Glutamatergic neuron (in vitro differentiated cells): ENCODE data around the gene EYS. TPM values are rescaled to one million over a fixed set of nuclear protein-coding genes. Genes with fewer than 3 reads are reported as not detected.

Experiments used
- DNase-seq: peaks from one replicate; pipeline ENCODE4 v3.0.0; 2022
- H3K27ac Mint-ChIP-seq: one replicate; pipeline ENCODE4 v1.8.0; 2020; ENCODE audit warnings: mild to moderate bottlenecking, mixed read lengths, inconsistent platforms; ENCODE audit not compliant: unreplicated experiment
- H3K27me3 Mint-ChIP-seq: one replicate; pipeline ENCODE4 v1.8.0; 2020; ENCODE audit warnings: mild to moderate bottlenecking, moderate library complexity, mixed read lengths, inconsistent platforms; ENCODE audit not compliant: unreplicated experiment
- H3K36me3 Mint-ChIP-seq: one replicate; pipeline ENCODE4 v1.8.0; 2020; ENCODE audit warnings: mild to moderate bottlenecking, mixed read lengths, inconsistent platforms; ENCODE audit not compliant: unreplicated experiment
- H3K4me1 Mint-ChIP-seq: one replicate; pipeline ENCODE4 v1.8.0; 2020; ENCODE audit warnings: mild to moderate bottlenecking, low read depth, mixed read lengths, inconsistent platforms; ENCODE audit not compliant: unreplicated experiment
- H3K4me3 Mint-ChIP-seq: one replicate; pipeline ENCODE4 v1.8.0; 2020; ENCODE audit warnings: mild to moderate bottlenecking, mixed read lengths, inconsistent platforms; ENCODE audit not compliant: unreplicated experiment
- H3K9me3 Mint-ChIP-seq: one replicate; pipeline ENCODE4 v1.8.0; 2020; ENCODE audit warnings: mild to moderate bottlenecking, moderate library complexity, mixed read lengths, inconsistent platforms; ENCODE audit not compliant: unreplicated experiment
- total RNA-seq: library from RNA; stranded (reverse); fragmentation: NEBNext Ultra II Directional; extraction: Animal tissue kit (Norgen Biotek cat#: 25700); gene quantifications from one replicate; pipeline ENCODE4 v1.2.1, GENCODE V29; 2021; ENCODE audit not compliant: unreplicated experiment
- TF ChIP-seq, protein P1 (sequence below): fragments of 200-600 bp; sonication (generic); IDR thresholded peaks from one replicate; pipeline ENCODE4 v1.5.0; 2021; ENCODE audit not compliant: partially characterized antibody, unreplicated experiment

Gene EYS
- total RNA-seq, 1 donor from 2014 or later = 13.2 TPM

DNA sequence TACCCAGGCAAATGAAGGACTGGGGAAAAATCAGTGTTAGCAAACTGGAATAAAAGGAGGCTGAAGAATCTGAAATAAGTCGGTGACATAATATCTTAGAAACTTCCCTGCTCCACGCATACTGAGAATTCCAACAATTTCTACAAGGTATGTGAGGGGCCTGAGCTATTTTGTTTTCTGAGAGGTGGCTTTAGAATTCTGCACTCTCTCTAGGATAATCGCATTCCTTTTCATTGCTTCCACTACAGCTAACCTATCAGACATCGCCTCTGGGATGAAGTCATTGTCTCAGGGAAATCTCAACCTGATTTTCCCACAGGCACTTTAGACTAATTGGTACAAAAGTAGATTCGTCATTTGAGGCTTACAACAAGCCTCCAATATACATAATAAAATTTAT lies 1330.6 kb downstream of the EYS start:
- Mint-ChIP-seq H3K27ac (no peak overlapping the region), H3K36me3 (no peaks in the 10 kb centered on the region), H3K27me3 (no peaks in the 10 kb centered on the region), H3K9me3 (peaks cover 2% of the 10 kb centered on the region), H3K4me3 (no peak overlapping the region), H3K4me1 (peaks cover 11% of the 10 kb centered on the region)
- TF ChIP-seq, protein P1, sequence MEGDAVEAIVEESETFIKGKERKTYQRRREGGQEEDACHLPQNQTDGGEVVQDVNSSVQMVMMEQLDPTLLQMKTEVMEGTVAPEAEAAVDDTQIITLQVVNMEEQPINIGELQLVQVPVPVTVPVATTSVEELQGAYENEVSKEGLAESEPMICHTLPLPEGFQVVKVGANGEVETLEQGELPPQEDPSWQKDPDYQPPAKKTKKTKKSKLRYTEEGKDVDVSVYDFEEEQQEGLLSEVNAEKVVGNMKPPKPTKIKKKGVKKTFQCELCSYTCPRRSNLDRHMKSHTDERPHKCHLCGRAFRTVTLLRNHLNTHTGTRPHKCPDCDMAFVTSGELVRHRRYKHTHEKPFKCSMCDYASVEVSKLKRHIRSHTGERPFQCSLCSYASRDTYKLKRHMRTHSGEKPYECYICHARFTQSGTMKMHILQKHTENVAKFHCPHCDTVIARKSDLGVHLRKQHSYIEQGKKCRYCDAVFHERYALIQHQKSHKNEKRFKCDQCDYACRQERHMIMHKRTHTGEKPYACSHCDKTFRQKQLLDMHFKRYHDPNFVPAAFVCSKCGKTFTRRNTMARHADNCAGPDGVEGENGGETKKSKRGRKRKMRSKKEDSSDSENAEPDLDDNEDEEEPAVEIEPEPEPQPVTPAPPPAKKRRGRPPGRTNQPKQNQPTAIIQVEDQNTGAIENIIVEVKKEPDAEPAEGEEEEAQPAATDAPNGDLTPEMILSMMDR = no peak
- no peak for DNase-seq

DNA sequence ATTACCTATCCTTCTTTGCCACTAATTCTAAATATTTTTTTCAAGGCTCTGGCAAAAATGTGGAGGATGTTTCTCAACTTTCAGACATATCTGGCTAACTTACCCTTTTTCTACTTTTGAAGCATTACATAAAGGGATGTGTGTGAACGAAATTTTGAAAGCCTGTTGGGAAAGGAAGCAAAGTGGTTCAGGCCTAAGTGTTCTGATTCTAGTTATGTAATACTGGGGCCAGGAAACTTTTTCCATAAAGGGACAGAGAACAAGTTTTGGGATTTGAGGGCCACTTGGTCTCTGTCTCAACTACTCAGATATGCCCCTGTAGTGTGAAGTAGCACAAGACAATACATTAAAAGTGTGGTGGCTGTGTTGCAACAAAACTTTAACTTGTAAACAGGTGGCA lies 1349.6 kb downstream of the EYS start:
- H3K4me3 Mint-ChIP-seq = no peak overlapping the region
- no peaks in the 10 kb centered on the region for H3K27me3 Mint-ChIP-seq
- H3K4me1 Mint-ChIP-seq = no peaks in the 10 kb centered on the region
- no peak overlapping the region for H3K27ac Mint-ChIP-seq
- DNase-seq = no peak
- no peaks in the 10 kb centered on the region for H3K36me3 Mint-ChIP-seq
- H3K9me3 Mint-ChIP-seq = no peaks in the 10 kb centered on the region
- TF ChIP-seq, protein P1 = no peak

DNA sequence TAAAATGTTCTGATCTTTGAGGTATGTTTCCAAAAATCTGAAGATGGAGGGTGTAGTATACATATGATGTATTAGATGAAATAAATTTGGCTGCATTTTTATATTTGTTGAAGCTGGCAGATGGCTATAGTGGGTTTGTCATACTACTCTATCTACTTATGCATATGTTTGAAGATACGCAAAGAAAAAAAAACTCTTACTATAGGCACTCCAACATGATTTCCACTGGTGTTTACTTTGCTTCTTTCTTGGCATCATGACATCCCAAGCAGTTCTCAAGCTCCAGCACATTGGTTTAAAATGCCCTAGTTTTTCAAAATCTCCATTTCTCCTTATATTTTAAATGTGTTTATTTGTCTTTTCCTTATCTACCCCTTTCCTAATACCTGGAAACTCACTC lies 1359.6 kb downstream of the EYS start:
- Mint-ChIP-seq H3K4me3 (no peak overlapping the region), H3K27ac (no peak overlapping the region), H3K4me1 (no peaks in the 10 kb centered on the region), H3K27me3 (no peaks in the 10 kb centered on the region), H3K9me3 (peaks cover 3% of the 10 kb centered on the region), H3K36me3 (no peaks in the 10 kb centered on the region)
- no peak for DNase-seq
- TF ChIP-seq, protein P1 = no peak

DNA sequence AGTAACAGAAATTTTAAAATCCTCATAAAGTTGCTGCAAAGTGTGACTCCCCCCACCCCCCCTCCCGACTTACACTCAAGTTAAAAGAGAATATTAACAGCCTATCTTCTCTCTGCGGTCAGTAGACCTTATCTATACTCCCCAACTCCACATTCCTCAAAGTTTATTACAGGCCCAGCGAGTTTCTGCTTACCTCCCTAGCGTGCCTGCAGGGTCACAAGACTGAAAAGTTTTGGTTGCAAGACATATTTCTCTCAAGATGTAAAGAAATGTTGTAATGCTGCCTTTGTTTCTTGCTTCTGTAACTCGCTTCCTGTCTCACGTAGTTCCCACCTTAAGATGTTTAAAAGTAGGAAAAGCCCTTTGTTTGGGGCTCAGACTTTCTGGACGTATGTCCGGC lies 1371.8 kb downstream of the EYS start:
- DNase-seq = no peak
- no peaks in the 10 kb centered on the region for H3K9me3 Mint-ChIP-seq
- H3K27ac Mint-ChIP-seq = no peak overlapping the region
- no peaks in the 10 kb centered on the region for H3K4me1 Mint-ChIP-seq
- TF ChIP-seq, protein P1 = no peak
- H3K36me3 Mint-ChIP-seq = no peaks in the 10 kb centered on the region
- no peak overlapping the region for H3K4me3 Mint-ChIP-seq
- H3K27me3 Mint-ChIP-seq = peaks cover 1% of the 10 kb centered on the region

DNA sequence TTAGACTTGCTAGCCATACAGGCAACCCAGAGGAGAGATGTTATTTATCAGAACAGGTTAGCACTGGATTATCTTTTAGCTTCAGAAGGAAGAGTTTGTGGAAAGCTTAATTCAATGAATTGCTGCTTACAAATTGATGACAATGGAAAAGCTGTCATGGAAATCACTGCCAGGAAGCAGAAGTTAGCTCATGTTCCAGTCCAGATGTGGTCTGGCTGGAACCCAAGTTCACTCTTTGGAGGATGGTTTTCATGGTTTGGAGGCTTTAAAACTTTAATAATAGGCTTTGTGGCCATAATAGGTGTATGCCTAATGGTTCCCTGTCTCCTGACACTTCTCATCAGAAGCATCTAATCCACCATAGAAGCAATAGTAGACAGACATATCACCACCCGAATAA lies 1372.4 kb downstream of the EYS start:
- no peak overlapping the region for H3K27ac Mint-ChIP-seq
- TF ChIP-seq, protein P1 = no peak
- no peak for DNase-seq
- no peaks in the 10 kb centered on the region for H3K9me3 Mint-ChIP-seq
- H3K36me3 Mint-ChIP-seq = no peaks in the 10 kb centered on the region
- no peak overlapping the region for H3K4me3 Mint-ChIP-seq
- no peaks in the 10 kb centered on the region for H3K4me1 Mint-ChIP-seq
- peaks cover 1% of the 10 kb centered on the region for H3K27me3 Mint-ChIP-seq
